MM.1S (cell line): ENCODE measurements around the gene CTU1.

ENCODE experiments used
- CTCF ChIP-seq: fragments of 300-600 bp; sonication (generic); IDR thresholded peaks from 2 replicates; pipeline ENCODE4 v1.5.1; 2016; ENCODE audit warnings: antibody characterized with exemption, low read length, mixed read lengths
- EZH2 ChIP-seq: fragments of 300-600 bp; sonication (generic); optimal IDR thresholded peaks from 2 replicates; pipeline ENCODE3; 2017; ENCODE audit warnings: low read depth, mild to moderate bottlenecking, antibody characterized with exemption, low read length, mixed read lengths
- EZH2phosphoT487 ChIP-seq: fragments of 300-600 bp; sonication (generic); IDR thresholded peaks from 2 replicates; pipeline ENCODE4 v1.6.1; 2018; ENCODE audit warnings: antibody characterized with exemption, low read length

GRCh38 chr19:51078731-51079130, 29.5 kb downstream of the CTU1 start:
- TF ChIP-seq CTCF: no peak
- TF ChIP-seq EZH2: no peak
- no peak for TF ChIP-seq EZH2phosphoT487
